Memory B cell (primary cell): ENCODE results near the gene AIFM2.
"Not testable (repeated sequence)": the region's sequence is repeated elsewhere in the genome, so short reads cannot be mapped to it uniquely, and the experiment has no call there.

Experiments
- ATAC-seq: fragments of 150-1000 bp; cut with Tn5 transposase; 2 replicates; pipeline ENCODE4 v1.10.0; 2021; ENCODE audit warnings: low read depth, mild to moderate bottlenecking, moderate library complexity
- DNase-seq, 2 donors: peaks; one replicate each; pipeline ENCODE4 v3.0.0; 2022; ENCODE audit warnings: low spot score in 2 of 2
- H3K27ac Mint-ChIP-seq: one replicate; pipeline ENCODE4 v1.8.0; 2022; ENCODE audit warnings: mild to moderate bottlenecking, moderate library complexity, mixed read lengths
- H3K27me3 Mint-ChIP-seq: one replicate; pipeline ENCODE4 v1.8.0; 2022; ENCODE audit warnings: mixed read lengths
- H3K36me3 Mint-ChIP-seq: one replicate; pipeline ENCODE4 v1.8.0; 2022; ENCODE audit warnings: mild to moderate bottlenecking, mixed read lengths
- H3K4me1 Mint-ChIP-seq: one replicate; pipeline ENCODE4 v1.8.0; 2022; ENCODE audit warnings: mixed read lengths
- H3K4me3 Mint-ChIP-seq: one replicate; pipeline ENCODE4 v1.8.0; 2022; ENCODE audit warnings: mild to moderate bottlenecking, moderate library complexity, mixed read lengths
- H3K9me3 Mint-ChIP-seq: one replicate; pipeline ENCODE4 v1.8.0; 2022; ENCODE audit warnings: mixed read lengths

Gene AIFM2

DNA sequence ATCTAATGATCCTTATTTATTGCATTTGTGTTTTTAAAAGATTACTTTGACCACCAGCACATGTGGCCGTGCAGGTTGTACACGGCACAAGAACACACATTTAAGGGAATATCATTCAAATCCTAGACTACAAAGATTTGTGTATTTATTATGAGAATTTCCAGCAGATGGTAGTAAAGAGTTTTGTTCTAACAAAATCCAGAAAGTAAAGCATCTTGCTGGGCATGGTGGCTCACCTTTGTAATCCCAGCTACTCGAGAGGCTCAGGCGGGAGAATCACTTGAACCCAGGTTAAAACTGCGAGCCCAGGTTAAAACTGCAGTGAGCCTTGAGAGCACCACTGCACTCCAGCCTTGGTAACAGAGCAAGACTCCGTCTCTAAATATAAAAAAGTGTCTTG, 48.4 kb downstream of the AIFM2 start:
- no peak overlapping the region for H3K4me3 Mint-ChIP-seq
- ATAC-seq (no peak), DNase-seq (no peak)
- H3K27me3 Mint-ChIP-seq: peaks cover 18% of the 10 kb centered on the region
- H3K27ac Mint-ChIP-seq: no peak overlapping the region
- H3K36me3 Mint-ChIP-seq: no peaks in the 10 kb centered on the region
- no peaks in the 10 kb centered on the region for H3K4me1 Mint-ChIP-seq
- no peaks in the 10 kb centered on the region for H3K9me3 Mint-ChIP-seq

DNA sequence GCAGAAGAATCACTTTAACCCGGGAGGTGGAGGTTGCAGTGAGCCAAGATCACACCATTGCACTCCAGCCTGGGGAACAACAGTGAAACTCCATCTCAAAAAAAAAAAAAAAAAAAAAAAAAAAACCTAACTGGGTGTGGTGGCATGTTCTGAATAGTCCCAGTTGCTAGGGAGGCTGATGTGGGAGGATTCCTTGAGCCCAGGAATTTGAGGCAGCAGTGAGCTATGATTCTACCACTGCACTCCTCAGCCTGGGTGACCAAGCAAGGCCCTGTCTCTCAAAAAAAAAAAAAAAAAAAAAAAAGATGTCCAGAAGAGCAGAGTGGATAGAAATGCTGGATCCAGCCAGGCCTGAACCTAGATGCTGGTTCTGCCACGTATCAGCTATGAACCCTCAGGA, 51.8 kb downstream of the AIFM2 start:
- H3K9me3 Mint-ChIP-seq, H3K4me1 Mint-ChIP-seq, DNase-seq, H3K36me3 Mint-ChIP-seq, ATAC-seq, H3K4me3 Mint-ChIP-seq, H3K27ac Mint-ChIP-seq: not testable (repeated sequence)
- H3K27me3 Mint-ChIP-seq: peaks cover 18% of the 10 kb centered on the region

DNA sequence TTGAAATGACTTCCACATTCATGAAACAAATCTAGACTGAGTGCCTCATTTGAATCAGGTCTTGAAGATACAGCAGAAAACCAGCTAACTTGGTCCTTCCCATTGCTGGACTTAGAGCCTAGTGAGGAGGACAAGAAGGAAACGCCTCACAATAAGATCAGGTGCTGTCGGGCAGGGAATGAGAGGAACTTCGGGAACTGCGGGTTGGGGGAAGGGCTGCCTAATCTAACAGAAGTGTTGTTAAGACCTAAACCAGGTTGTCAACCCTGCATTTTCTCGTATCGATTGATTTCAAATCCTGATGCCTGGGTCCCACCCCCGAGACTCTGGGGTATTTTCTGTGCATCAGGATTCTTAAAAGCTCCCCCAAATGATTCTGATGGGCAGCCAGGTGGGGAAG, 53.7 kb downstream of the AIFM2 start:
- Mint-ChIP-seq H3K4me1 (no peaks in the 10 kb centered on the region), H3K27ac (no peak overlapping the region), H3K9me3 (no peaks in the 10 kb centered on the region), H3K36me3 (no peaks in the 10 kb centered on the region), H3K4me3 (no peak overlapping the region), H3K27me3 (peaks cover 18% of the 10 kb centered on the region)
- no peak for DNase-seq
- no peak for ATAC-seq

DNA sequence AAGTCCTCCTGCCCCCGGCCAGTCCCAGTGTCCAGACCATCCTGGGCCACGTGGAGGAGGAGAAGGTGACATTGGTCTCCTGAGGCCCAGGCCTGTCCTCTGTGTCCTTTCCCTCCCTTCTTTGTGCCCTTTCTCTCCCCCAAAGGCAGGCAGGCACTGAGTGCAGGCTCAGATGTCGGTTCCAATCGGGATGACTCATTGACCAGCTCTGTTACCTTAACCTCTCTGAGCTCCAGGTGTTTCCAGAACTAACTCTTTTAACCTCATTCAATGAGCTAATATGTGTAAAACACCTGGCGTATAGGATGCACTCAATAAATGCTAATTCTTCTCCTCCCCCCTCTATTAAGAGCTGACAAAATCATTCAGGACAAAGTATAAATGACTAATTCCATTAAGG, 54.3 kb downstream of the AIFM2 start:
- H3K9me3 Mint-ChIP-seq: no peaks in the 10 kb centered on the region
- H3K27ac Mint-ChIP-seq: no peak overlapping the region
- ATAC-seq: no peak
- no peaks in the 10 kb centered on the region for H3K4me1 Mint-ChIP-seq
- no peak for DNase-seq
- H3K4me3 Mint-ChIP-seq: no peak overlapping the region
- no peaks in the 10 kb centered on the region for H3K36me3 Mint-ChIP-seq
- H3K27me3 Mint-ChIP-seq: peaks cover 18% of the 10 kb centered on the region

DNA sequence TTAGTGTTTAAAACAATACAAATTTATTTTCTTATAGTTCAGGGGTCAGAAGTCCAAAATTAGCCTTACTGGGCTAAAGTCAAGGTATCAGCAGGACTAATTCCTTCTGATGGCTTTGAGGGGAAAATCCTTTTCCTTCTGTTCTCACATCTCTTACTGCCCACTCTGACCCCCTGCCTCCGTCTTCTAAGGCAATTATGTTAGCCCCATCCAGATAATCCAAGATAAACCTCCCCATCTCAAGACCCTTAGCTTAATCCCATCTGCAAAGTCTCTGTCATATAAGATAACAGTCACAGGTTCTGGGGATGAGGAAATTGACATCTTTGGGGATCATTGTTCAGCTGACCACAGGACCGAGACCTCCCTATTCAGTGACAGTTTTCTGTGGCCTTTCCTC, 57.7 kb downstream of the AIFM2 start:
- Mint-ChIP-seq H3K27me3 (peaks cover 13% of the 10 kb centered on the region), H3K4me1 (no peaks in the 10 kb centered on the region), H3K27ac (no peak overlapping the region), H3K36me3 (no peaks in the 10 kb centered on the region), H3K4me3 (no peak overlapping the region), H3K9me3 (no peaks in the 10 kb centered on the region)
- no peak for ATAC-seq
- no peak for DNase-seq

DNA sequence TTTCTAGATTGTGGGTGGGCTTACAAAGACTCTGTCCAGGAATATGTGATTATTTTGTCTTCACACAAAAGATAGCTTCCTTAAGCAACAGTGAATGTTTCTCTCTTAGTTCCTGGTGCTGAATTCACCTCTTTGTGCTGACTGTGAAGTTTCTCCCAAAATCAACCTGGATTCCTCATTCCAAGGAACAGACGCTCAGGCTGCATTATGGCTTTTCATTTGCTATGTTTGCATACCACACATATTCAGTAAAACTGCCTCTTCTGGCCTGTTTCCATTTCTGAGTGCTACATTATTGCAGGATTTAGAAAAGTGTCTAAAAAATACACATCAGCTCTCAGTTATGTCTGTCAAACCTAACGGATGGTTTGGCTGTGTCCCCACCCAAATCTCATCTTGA, 58.5 kb downstream of the AIFM2 start:
- Mint-ChIP-seq H3K4me1 (no peaks in the 10 kb centered on the region), H3K4me3 (no peak overlapping the region), H3K27ac (no peak overlapping the region), H3K9me3 (no peaks in the 10 kb centered on the region), H3K36me3 (no peaks in the 10 kb centered on the region), H3K27me3 (peaks cover 8% of the 10 kb centered on the region)
- no peak for ATAC-seq
- DNase-seq: no peak

DNA sequence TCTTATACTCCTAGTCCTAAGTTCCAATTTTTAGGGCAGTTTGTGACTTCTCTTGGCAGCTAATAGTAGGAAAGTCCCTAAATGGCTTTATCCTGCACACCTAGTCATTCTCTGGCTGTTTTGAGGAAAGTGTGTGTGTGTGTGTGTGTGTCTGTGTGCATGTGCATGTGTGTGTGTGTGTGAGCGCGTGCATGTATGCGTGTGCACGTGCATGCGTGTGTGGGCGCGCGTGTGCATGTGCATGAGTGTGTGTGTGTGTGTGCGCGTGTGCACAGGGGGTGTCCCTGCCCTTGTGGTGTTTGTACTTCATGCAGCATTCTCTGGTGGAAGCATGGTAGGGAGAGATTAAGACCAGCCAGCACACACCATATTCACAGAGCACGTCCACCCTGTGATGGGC, 61.8 kb downstream of the AIFM2 start:
- H3K9me3 Mint-ChIP-seq: no peaks in the 10 kb centered on the region
- no peaks in the 10 kb centered on the region for H3K4me1 Mint-ChIP-seq
- H3K36me3 Mint-ChIP-seq: no peaks in the 10 kb centered on the region
- DNase-seq (no peak), ATAC-seq (no peak)
- H3K4me3 Mint-ChIP-seq: no peak overlapping the region
- peaks cover 3% of the 10 kb centered on the region for H3K27me3 Mint-ChIP-seq
- H3K27ac Mint-ChIP-seq: no peak overlapping the region

DNA sequence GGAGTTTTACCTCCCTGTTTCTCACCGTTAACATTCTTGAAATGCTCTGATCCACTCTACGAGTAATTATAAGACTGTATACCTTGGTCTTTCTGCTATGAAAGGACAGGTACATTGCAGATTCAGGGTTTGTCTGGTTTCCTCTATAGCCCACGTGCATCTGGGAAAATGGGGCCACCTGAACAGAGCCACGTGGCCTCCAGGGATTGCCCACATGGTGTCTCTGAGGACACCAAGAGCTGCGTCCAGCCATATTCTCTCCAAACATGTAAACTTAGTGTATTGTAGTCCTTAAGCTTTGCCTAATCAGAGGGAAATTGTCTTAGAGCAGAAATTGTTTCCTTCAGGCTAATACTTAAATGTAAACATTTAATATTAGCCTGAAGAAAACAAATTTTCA, 63.3 kb downstream of the AIFM2 start:
- Mint-ChIP-seq H3K27ac (no peak overlapping the region), H3K4me3 (no peak overlapping the region), H3K27me3 (peaks cover 5% of the 10 kb centered on the region), H3K9me3 (no peaks in the 10 kb centered on the region), H3K4me1 (no peaks in the 10 kb centered on the region), H3K36me3 (no peaks in the 10 kb centered on the region)
- no peak for DNase-seq
- no peak for ATAC-seq

DNA sequence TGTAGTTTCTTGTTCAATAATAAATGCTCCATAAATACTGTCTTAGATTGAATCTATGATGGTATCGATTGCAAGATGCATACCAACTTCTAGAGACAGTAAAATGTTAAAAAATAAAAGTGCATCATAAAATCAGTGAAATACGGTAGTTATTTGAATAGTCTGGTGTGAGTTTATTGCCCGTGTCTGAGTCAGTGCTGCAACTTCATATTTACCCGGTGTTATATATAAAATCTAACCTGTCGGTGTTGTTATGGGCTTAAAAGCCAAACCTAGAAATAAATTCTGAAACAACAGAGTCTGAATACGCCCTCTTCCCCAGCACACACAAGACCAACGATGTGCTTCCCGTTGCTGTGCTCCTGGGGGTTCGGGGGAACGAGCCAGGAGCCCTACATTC, 63.7 kb downstream of the AIFM2 start:
- no peaks in the 10 kb centered on the region for H3K36me3 Mint-ChIP-seq
- no peak for DNase-seq
- H3K9me3 Mint-ChIP-seq: no peaks in the 10 kb centered on the region
- no peaks in the 10 kb centered on the region for H3K4me1 Mint-ChIP-seq
- peaks cover 5% of the 10 kb centered on the region for H3K27me3 Mint-ChIP-seq
- H3K4me3 Mint-ChIP-seq: no peak overlapping the region
- no peak overlapping the region for H3K27ac Mint-ChIP-seq
- no peak for ATAC-seq

DNA sequence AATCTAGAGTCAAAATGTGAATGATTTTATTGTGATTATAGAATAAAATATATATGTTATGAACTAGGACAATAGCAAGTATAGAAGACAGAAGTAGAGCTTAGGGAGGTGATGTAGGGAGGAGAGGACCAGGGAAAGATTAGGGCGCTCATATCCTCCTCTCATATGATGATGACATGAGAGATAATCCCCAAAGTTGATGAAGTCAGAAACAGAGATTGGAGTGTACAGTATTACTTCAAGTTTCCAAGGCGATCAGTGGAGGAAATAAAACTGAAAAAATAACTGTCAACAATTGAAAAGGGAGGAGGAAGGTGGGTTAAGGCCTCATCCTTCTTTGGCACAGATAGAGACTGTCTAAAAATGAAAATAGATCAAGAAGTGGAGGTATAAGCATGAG, 65.0 kb downstream of the AIFM2 start:
- peaks cover 2% of the 10 kb centered on the region for H3K4me1 Mint-ChIP-seq
- no peaks in the 10 kb centered on the region for H3K36me3 Mint-ChIP-seq
- no peak overlapping the region for H3K27ac Mint-ChIP-seq
- H3K4me3 Mint-ChIP-seq: no peak overlapping the region
- H3K9me3 Mint-ChIP-seq: no peaks in the 10 kb centered on the region
- peaks cover 8% of the 10 kb centered on the region for H3K27me3 Mint-ChIP-seq
- ATAC-seq: no peak
- DNase-seq: no peak

DNA sequence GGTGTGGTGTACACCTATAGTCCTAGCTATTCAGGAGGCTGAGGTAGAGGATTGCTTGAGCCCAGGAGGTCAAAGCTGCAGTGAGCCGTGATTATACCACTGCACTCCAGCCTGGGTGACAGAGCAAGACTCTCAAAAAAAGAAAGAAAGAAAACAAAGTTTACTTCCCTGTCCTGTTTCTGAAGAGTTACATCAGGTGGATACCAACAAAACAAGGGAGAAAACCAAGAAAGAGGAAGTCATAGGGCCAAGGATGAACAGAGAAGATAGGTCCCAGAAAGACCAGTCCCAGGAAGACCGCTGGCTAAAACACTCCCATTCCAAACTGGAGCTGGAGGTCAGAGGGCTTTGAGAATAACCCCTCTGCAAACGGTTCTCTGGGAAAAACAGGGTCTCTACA, 66.4 kb downstream of the AIFM2 start:
- ATAC-seq (no peak), DNase-seq (no peak)
- Mint-ChIP-seq H3K4me1 (peaks cover 2% of the 10 kb centered on the region), H3K27ac (no peak overlapping the region), H3K36me3 (no peaks in the 10 kb centered on the region), H3K27me3 (peaks cover 8% of the 10 kb centered on the region), H3K9me3 (no peaks in the 10 kb centered on the region), H3K4me3 (no peak overlapping the region)

DNA sequence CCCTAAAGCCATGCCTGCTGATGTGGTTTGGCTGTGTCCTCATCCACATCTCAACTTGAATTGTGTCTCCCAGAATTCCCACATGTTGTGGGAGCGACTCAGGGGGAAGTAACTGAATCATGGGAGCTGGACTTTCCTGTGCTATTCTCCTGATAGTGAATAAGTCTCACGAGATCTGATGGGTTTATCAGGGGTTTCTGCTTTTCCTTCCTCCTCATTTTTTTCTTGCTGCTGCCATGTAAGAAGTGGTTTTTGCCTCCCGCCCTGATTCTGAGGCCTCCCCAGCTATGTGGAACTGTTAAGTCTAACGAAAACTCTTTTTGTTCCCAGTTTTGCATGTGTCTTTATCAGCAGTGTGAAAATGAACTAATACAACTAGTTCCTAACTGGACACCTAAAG, 68.1 kb downstream of the AIFM2 start:
- Mint-ChIP-seq H3K4me3 (no peak overlapping the region), H3K27me3 (peaks cover 8% of the 10 kb centered on the region), H3K36me3 (no peaks in the 10 kb centered on the region), H3K9me3 (no peaks in the 10 kb centered on the region), H3K27ac (no peak overlapping the region), H3K4me1 (peaks cover 2% of the 10 kb centered on the region)
- DNase-seq: no peak
- ATAC-seq: no peak

DNA sequence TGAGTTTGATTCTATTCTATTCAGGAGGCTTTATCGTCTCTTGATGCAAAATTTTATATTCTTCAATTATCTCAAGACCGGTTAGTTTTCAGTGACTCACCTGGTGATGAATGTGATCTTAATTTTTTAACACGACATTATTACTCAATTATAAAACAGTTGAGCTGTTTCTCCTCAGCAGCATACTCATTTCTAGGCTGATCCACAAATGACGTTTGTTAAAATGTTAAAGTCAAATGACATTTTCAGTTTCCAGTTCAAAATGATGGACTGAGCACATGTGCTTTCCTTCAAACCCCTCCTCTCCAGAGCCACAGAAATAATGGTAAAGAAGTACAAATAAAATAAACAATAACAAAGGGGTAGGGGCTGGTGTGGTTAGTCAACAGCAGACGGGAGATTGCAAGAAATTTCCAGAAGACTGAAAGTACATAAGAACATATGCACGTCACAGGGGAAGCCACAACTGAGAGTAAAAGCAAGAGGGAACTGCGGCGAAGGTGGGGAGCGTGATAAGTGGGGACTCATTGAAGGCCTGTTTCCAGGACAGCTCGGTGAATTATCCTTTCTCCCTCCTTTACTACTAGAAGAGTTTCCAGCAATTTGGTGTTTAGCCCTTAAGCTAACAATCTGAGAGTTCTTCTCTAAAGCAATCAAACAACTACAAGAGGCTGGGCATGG, 69.1 kb downstream of the AIFM2 start:
- peaks cover 2% of the 10 kb centered on the region for H3K4me1 Mint-ChIP-seq
- no peaks in the 10 kb centered on the region for H3K36me3 Mint-ChIP-seq
- no peak overlapping the region for H3K4me3 Mint-ChIP-seq
- no peaks in the 10 kb centered on the region for H3K9me3 Mint-ChIP-seq
- H3K27ac Mint-ChIP-seq: no peak overlapping the region
- DNase-seq: no peak
- H3K27me3 Mint-ChIP-seq: peaks cover 8% of the 10 kb centered on the region
- ATAC-seq: no peak
